ENCODE results near the gene MED27.

Gene MED27

DNA sequence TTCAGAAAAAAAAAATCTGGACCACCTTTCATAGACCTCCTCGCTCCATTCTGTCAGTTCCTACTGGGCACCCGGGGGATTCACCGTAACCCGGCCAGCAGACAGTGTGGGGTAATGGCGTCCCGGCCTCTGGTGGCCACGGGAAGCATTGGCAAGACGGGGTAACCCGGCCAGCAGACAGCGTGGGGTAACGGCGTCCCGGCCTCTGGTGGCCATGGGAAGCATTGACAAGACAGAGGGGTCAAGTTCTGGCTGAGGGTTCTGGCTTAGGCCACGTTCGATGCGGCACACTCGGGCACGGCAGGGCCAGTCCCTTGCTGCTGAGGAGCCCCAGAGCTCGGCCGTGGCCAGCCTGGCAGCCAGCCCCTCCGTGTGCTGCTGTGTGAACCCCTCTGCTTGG, 223.6 kb downstream of the MED27 start:
- no peaks in the 10 kb centered on the region for H3K27me3 ChIP-seq (ENCODE audit: insufficient read depth, low read length, poor library complexity, severe bottlenecking)
- H3K79me2 ChIP-seq (ENCODE audit: insufficient read depth, low read length), result no peaks in the 10 kb centered on the region
- H2AFZ ChIP-seq (ENCODE audit: low read length), result no peak overlapping the region
- no peaks in the 10 kb centered on the region for H3K9me3 ChIP-seq (ENCODE audit: insufficient read depth, low read depth, low read length)
- no peaks in the 10 kb centered on the region for H3F3A ChIP-seq (ENCODE audit: low read depth)
- TF ChIP-seq CTCF (conservative IDR thresholded peaks at IDR 0.05; ENCODE audit: low read length) (no peak), EZH2phosphoT487 (IDR thresholded peaks at IDR 0.05; ENCODE audit: borderline replicate concordance) (no peak)
- no peaks in the 10 kb centered on the region for H3K9me2 ChIP-seq (replicated peaks; ENCODE audit: low read depth, low read length)
- no peaks in the 10 kb centered on the region for H4K20me1 ChIP-seq (ENCODE audit: insufficient read depth, low read length, poor library complexity, severe bottlenecking)
- H3K4me3 ChIP-seq (ENCODE audit: low read length, poor library complexity, severe bottlenecking), result no peak overlapping the region
- H3K9ac ChIP-seq (ENCODE audit: low read depth, low read length, poor library complexity, severe bottlenecking), result no peak overlapping the region
- peaks cover 14% of the 10 kb centered on the region; the same call in 1 of the 2 replicates for H3K36me3 ChIP-seq (ENCODE audit: insufficient read depth, low read length)
- no peaks in the 10 kb centered on the region for H3K4me1 ChIP-seq (ENCODE audit: insufficient read depth, low read length, poor library complexity, severe bottlenecking)
- no peak overlapping the region for H3K4me2 ChIP-seq (ENCODE audit: low read depth, low read length, poor library complexity, severe bottlenecking)

GRCh38 chr9:131854896-131855613, 224.6 kb downstream of the MED27 start:
- Histone ChIP-seq H3K9ac (ENCODE audit: low read depth, low read length, poor library complexity, severe bottlenecking) (no peak overlapping the region), H3K36me3 (ENCODE audit: insufficient read depth, low read length) (peaks cover 5% of the 10 kb centered on the region; the same call in 1 of the 2 replicates), H3K4me3 (ENCODE audit: low read length, poor library complexity, severe bottlenecking) (no peak overlapping the region), H3K27me3 (ENCODE audit: insufficient read depth, low read length, poor library complexity, severe bottlenecking) (no peaks in the 10 kb centered on the region), H2AFZ (ENCODE audit: low read length) (no peak overlapping the region), H3K9me3 (ENCODE audit: insufficient read depth, low read depth, low read length) (no peaks in the 10 kb centered on the region), H4K20me1 (ENCODE audit: insufficient read depth, low read length, poor library complexity, severe bottlenecking) (no peaks in the 10 kb centered on the region), H3F3A (ENCODE audit: low read depth) (no peaks in the 10 kb centered on the region), H3K4me1 (ENCODE audit: insufficient read depth, low read length, poor library complexity, severe bottlenecking) (no peaks in the 10 kb centered on the region), H3K79me2 (ENCODE audit: insufficient read depth, low read length) (no peaks in the 10 kb centered on the region), H3K9me2 (replicated peaks; ENCODE audit: low read depth, low read length) (no peaks in the 10 kb centered on the region), H3K4me2 (ENCODE audit: low read depth, low read length, poor library complexity, severe bottlenecking) (no peak overlapping the region)
- TF ChIP-seq CTCF (conservative IDR thresholded peaks at IDR 0.05; ENCODE audit: low read length), result no peak
- no peak for TF ChIP-seq EZH2phosphoT487 (IDR thresholded peaks at IDR 0.05; ENCODE audit: borderline replicate concordance)

DNA sequence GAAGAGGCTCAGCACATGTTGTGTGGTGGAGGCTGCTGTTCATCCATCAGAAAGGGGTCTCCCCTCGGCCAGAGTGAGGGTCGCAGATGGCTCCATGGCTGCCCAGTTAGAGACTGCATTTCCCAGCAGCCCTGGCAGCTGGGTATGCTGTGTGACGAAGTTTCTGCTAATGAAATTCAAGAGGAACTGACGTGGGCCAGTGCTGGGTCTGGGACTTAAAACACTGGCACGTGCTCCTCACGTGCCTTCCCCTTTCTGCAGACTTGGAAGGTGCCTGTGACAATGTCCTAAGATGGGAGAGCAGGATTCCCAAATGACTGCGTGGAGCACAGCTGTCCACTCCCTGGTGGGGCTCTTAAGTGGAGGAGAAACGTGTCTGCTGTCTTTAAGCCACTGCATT, 225.3 kb downstream of the MED27 start:
- no peak overlapping the region for H3K9ac ChIP-seq (ENCODE audit: low read depth, low read length, poor library complexity, severe bottlenecking)
- no peaks in the 10 kb centered on the region for H3K27me3 ChIP-seq (ENCODE audit: insufficient read depth, low read length, poor library complexity, severe bottlenecking)
- no peaks in the 10 kb centered on the region for H4K20me1 ChIP-seq (ENCODE audit: insufficient read depth, low read length, poor library complexity, severe bottlenecking)
- no peaks in the 10 kb centered on the region for H3K36me3 ChIP-seq (ENCODE audit: insufficient read depth, low read length)
- no peaks in the 10 kb centered on the region for H3F3A ChIP-seq (ENCODE audit: low read depth)
- no peaks in the 10 kb centered on the region for H3K9me2 ChIP-seq (replicated peaks; ENCODE audit: low read depth, low read length)
- TF ChIP-seq CTCF (conservative IDR thresholded peaks at IDR 0.05; ENCODE audit: low read length), result no peak
- TF ChIP-seq EZH2phosphoT487 (IDR thresholded peaks at IDR 0.05; ENCODE audit: borderline replicate concordance), result no peak
- H2AFZ ChIP-seq (ENCODE audit: low read length), result no peak overlapping the region
- no peak overlapping the region for H3K4me3 ChIP-seq (ENCODE audit: low read length, poor library complexity, severe bottlenecking)
- no peaks in the 10 kb centered on the region for H3K79me2 ChIP-seq (ENCODE audit: insufficient read depth, low read length)
- no peaks in the 10 kb centered on the region for H3K9me3 ChIP-seq (ENCODE audit: insufficient read depth, low read depth, low read length)
- no peaks in the 10 kb centered on the region for H3K4me1 ChIP-seq (ENCODE audit: insufficient read depth, low read length, poor library complexity, severe bottlenecking)
- no peak overlapping the region for H3K4me2 ChIP-seq (ENCODE audit: low read depth, low read length, poor library complexity, severe bottlenecking)
